Keratinocyte (primary cell): ENCODE data around the gene CLK3.

Experiments
- EZH2 ChIP-seq: IDR thresholded peaks from one replicate; pipeline ENCODE4 v1.6.1; 2012; ENCODE audit warnings: inconsistent platforms, mild to moderate bottlenecking, low read length, moderate library complexity
- TF ChIP-seq, protein P1 (sequence below), 3 experiments: IDR thresholded peaks in 1 of 3; conservative IDR thresholded peaks in 1 of 3; optimal IDR thresholded peaks in 1 of 3; 2 replicates in 2 of 3; 3 replicates in 1 of 3; pipeline versions ENCODE3 to v1.5.1; 2011; ENCODE audit warnings: low read length in 3 of 3, mild to moderate bottlenecking in 3 of 3, moderate library complexity in 2 of 3, control low read depth in 1 of 3, inconsistent platforms in 1 of 3; ENCODE audit not compliant: insufficient read depth in 2 of 3; ENCODE audit errors: extremely low read depth in 1 of 3

DNA sequence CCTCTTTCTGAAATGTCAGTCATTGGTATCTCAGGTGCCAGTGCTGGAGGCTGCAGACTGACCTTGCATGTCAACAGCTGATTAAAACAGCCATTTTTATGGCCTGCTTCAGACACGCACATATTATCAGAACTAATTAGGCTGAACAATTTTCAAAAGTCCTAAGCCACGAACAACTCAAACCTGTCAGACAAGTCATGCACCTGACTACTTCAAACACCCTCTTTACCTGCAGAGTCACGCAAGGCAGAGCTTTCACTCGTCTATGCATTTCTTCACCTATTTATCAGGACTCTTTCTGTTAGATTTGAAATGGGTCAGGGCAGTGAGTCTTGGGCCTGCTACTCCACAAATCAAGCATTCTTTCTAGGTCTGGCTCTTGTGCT lies 26.7 kb downstream of the CLK3 start:
- TF ChIP-seq, protein P1, sequence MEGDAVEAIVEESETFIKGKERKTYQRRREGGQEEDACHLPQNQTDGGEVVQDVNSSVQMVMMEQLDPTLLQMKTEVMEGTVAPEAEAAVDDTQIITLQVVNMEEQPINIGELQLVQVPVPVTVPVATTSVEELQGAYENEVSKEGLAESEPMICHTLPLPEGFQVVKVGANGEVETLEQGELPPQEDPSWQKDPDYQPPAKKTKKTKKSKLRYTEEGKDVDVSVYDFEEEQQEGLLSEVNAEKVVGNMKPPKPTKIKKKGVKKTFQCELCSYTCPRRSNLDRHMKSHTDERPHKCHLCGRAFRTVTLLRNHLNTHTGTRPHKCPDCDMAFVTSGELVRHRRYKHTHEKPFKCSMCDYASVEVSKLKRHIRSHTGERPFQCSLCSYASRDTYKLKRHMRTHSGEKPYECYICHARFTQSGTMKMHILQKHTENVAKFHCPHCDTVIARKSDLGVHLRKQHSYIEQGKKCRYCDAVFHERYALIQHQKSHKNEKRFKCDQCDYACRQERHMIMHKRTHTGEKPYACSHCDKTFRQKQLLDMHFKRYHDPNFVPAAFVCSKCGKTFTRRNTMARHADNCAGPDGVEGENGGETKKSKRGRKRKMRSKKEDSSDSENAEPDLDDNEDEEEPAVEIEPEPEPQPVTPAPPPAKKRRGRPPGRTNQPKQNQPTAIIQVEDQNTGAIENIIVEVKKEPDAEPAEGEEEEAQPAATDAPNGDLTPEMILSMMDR (optimal IDR thresholded peaks at IDR 0.05 in 1 of 3, IDR thresholded peaks at IDR 0.05 in 1 of 3, conservative IDR thresholded peaks at IDR 0.05 in 1 of 3; ENCODE audit: extremely low read depth in 1 of 3, insufficient read depth in 2 of 3, low read length in 3 of 3) = no peak
- TF ChIP-seq EZH2 = no peak
